GM12878 (cell line): ENCODE measurements around the gene KLF15. TPM values are rescaled to one million over a fixed set of nuclear protein-coding genes. Genes with fewer than 3 reads are reported as not detected.

Source experiments
- CBFB ChIP-seq: IDR thresholded peaks from 2 replicates; pipeline ENCODE4 v1.6.1; 2016; ENCODE audit warnings: antibody characterized with exemption, low read depth
- CHD2 ChIP-seq: IDR thresholded peaks from 2 replicates; pipeline ENCODE4 v1.6.1; 2011; ENCODE audit warnings: low read depth, low read length, improper control_type of control experiment, borderline replicate concordance
- CREB1 ChIP-seq: IDR thresholded peaks from 2 replicates; pipeline ENCODE4 v1.6.1; 2012; ENCODE audit warnings: low read depth, mild to moderate bottlenecking, inconsistent platforms
- HDAC6 ChIP-seq: fragments of 200-600 bp; sonication (generic); IDR thresholded peaks from one replicate; pipeline ENCODE4 v1.8.0; 2017; ENCODE audit warnings: antibody characterized with exemption; ENCODE audit not compliant: unreplicated experiment
- IRF4 ChIP-seq: IDR thresholded peaks from 2 replicates; pipeline ENCODE4 v1.6.1; 2011; ENCODE audit warnings: low read depth, low read length
- KAT2A ChIP-seq: conservative IDR thresholded peaks from 2 replicates; pipeline ENCODE4 v1.6.1; 2011; ENCODE audit warnings: low read depth, low read length; ENCODE audit not compliant: control insufficient read depth
- MTA2 ChIP-seq: fragments of 450-650 bp; IDR thresholded peaks from 2 replicates; pipeline ENCODE4 v1.6.1; 2016; ENCODE audit warnings: low read depth, mild to moderate bottlenecking, moderate library complexity
- NFXL1 ChIP-seq: fragments of 450-650 bp; IDR thresholded peaks from 2 replicates; pipeline ENCODE4 v1.6.1; 2017; ENCODE audit warnings: antibody characterized with exemption, mild to moderate bottlenecking, borderline replicate concordance
- NR2C1 ChIP-seq: fragments of 450-650 bp; IDR thresholded peaks from 2 replicates; pipeline ENCODE4 v1.6.1; 2017; ENCODE audit warnings: antibody characterized with exemption, mild to moderate bottlenecking, moderate library complexity
- RFX5 ChIP-seq: IDR thresholded peaks from 2 replicates; pipeline ENCODE4 v1.6.1; 2011; ENCODE audit warnings: low read depth, low read length, improper control_type of control experiment
- SIX5 ChIP-seq: IDR thresholded peaks from 2 replicates; pipeline ENCODE4 v1.6.1; 2011; ENCODE audit warnings: mild to moderate bottlenecking, low read depth, low read length, moderate library complexity; ENCODE audit not compliant: severe bottlenecking
- SMAD5 ChIP-seq: IDR thresholded peaks from 2 replicates; pipeline ENCODE4 v1.6.1; 2016; ENCODE audit warnings: antibody characterized with exemption, low read depth
- SUZ12 ChIP-seq: fragments of 200-600 bp; sonication (generic); IDR thresholded peaks from one replicate; pipeline ENCODE4 v1.6.1; 2018; ENCODE audit warnings: antibody characterized with exemption, mild to moderate bottlenecking; ENCODE audit not compliant: unreplicated experiment
- TCF3 ChIP-seq: IDR thresholded peaks from 2 replicates; pipeline ENCODE4 v1.6.1; 2012; ENCODE audit warnings: low read depth, mild to moderate bottlenecking, low read length, borderline replicate concordance; ENCODE audit not compliant: insufficient read depth
- polyA plus RNA-seq, 11 experiments: library from polyadenylated mRNA; depleted of rRNA in 4 of 11; unstranded in 6 of 11; stranded (reverse) in 5 of 11; fragments of >200 nt; fragmentation: Nextera tagmentation in 4 of 11; fragmentation: Illumina TruSeq in 1 of 11; extraction: Ambion mirVana in 4 of 11; extraction: Trizol in 1 of 11; gene quantifications; 1 replicate in 1 of 11; 2 replicates in 10 of 11; pipeline versions ENCODE4 v1.2.1 to v1.2.3, GENCODE V29; 2011 to 2016; ENCODE audit warnings: inconsistent platforms in 2 of 11, missing spikeins in 2 of 11, low read depth in 1 of 11
- total RNA-seq, 4 experiments: library from RNA; depleted of rRNA in 3 of 4; stranded (reverse); fragments of >200 nt in 3 of 4; fragmentation: Illumina TruSeq in 1 of 4; extraction: Trizol in 1 of 4; gene quantifications; 2 replicates each; pipeline versions ENCODE4 v1.2.1 to v1.2.3, GENCODE V29; 2013 to 2021
- TF ChIP-seq, protein P1 (sequence below): fragments of 450-650 bp; formaldehyde crosslinking; IDR thresholded peaks from 2 replicates; pipeline ENCODE4 v1.4.0; 2020; ENCODE audit warnings: mild to moderate bottlenecking, moderate library complexity
- TF ChIP-seq, protein P2 (sequence below): IDR thresholded peaks from 2 replicates; pipeline ENCODE4 v1.6.1; 2012; ENCODE audit warnings: low read depth, low read length, improper control_type of control experiment
- TF ChIP-seq, protein P3 (sequence below): fragments of 450-650 bp; conservative IDR thresholded peaks from 2 replicates; pipeline ENCODE4 v1.6.1; 2017; ENCODE audit warnings: mild to moderate bottlenecking, moderate library complexity
- TF ChIP-seq, protein P4 (sequence below): fragments of 450-650 bp; IDR thresholded peaks from 2 replicates; pipeline ENCODE4 v1.6.1; 2014; ENCODE audit warnings: mild to moderate bottlenecking
- TF ChIP-seq, protein P5 (sequence below): fragments of 150-350 bp; IDR thresholded peaks from 2 replicates; pipeline ENCODE4 v1.6.1; 2014; ENCODE audit warnings: mild to moderate bottlenecking, low read depth, low read length

KLF15 gene
- total and polyA plus RNA-seq, 10 of the 15 experiments (the other 5 are each of a cell fraction or from before 2014, with no cell fraction given), result 0.15 TPM; not detected in 9

DNA sequence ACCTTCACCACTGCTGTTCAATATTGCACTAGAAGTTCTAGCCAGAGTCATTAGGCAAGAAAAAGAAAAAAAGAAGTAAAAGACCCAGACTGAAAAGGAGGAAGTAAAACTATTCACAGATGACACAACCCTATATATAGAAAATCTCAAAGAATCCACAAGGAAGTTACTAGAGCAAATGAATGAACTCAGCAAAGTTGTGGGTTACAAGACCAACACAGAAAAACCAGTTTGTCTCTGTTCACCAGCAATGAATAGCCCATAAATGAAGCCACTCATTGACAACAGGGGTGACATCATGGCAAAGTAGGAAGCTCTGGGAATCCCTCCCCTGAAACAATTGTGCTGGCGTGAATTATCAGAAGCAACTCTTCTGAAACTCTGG is 42.1 kb upstream of the KLF15 start (continued):
- TF ChIP-seq, protein P1, sequence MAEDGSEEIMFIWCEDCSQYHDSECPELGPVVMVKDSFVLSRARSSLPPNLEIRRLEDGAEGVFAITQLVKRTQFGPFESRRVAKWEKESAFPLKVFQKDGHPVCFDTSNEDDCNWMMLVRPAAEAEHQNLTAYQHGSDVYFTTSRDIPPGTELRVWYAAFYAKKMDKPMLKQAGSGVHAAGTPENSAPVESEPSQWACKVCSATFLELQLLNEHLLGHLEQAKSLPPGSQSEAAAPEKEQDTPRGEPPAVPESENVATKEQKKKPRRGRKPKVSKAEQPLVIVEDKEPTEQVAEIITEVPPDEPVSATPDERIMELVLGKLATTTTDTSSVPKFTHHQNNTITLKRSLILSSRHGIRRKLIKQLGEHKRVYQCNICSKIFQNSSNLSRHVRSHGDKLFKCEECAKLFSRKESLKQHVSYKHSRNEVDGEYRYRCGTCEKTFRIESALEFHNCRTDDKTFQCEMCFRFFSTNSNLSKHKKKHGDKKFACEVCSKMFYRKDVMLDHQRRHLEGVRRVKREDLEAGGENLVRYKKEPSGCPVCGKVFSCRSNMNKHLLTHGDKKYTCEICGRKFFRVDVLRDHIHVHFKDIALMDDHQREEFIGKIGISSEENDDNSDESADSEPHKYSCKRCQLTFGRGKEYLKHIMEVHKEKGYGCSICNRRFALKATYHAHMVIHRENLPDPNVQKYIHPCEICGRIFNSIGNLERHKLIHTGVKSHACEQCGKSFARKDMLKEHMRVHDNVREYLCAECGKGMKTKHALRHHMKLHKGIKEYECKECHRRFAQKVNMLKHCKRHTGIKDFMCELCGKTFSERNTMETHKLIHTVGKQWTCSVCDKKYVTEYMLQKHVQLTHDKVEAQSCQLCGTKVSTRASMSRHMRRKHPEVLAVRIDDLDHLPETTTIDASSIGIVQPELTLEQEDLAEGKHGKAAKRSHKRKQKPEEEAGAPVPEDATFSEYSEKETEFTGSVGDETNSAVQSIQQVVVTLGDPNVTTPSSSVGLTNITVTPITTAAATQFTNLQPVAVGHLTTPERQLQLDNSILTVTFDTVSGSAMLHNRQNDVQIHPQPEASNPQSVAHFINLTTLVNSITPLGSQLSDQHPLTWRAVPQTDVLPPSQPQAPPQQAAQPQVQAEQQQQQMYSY (CRISPR knock-in tag), result no peak
- TF ChIP-seq KAT2A (no peak), CHD2 (no peak), HDAC6 (no peak), NFXL1 (no peak), TCF3 (no peak), CREB1 (0 out of 2 replicates have a peak, but pooled peaks have one; percentile 28), SIX5 (no peak), NR2C1 (no peak), MTA2 (peak; percentile 35; the same call in 1 of the 2 replicates), CBFB (no peak), RFX5 (no peak), SUZ12 (no peak), SMAD5 (no peak), IRF4 (no peak)
- TF ChIP-seq, protein P2, sequence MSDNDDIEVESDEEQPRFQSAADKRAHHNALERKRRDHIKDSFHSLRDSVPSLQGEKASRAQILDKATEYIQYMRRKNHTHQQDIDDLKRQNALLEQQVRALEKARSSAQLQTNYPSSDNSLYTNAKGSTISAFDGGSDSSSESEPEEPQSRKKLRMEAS, result no peak
- TF ChIP-seq, protein P3, sequence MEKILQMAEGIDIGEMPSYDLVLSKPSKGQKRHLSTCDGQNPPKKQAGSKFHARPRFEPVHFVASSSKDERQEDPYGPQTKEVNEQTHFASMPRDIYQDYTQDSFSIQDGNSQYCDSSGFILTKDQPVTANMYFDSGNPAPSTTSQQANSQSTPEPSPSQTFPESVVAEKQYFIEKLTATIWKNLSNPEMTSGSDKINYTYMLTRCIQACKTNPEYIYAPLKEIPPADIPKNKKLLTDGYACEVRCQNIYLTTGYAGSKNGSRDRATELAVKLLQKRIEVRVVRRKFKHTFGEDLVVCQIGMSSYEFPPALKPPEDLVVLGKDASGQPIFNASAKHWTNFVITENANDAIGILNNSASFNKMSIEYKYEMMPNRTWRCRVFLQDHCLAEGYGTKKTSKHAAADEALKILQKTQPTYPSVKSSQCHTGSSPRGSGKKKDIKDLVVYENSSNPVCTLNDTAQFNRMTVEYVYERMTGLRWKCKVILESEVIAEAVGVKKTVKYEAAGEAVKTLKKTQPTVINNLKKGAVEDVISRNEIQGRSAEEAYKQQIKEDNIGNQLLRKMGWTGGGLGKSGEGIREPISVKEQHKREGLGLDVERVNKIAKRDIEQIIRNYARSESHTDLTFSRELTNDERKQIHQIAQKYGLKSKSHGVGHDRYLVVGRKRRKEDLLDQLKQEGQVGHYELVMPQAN, result no peak
- TF ChIP-seq, protein P4, sequence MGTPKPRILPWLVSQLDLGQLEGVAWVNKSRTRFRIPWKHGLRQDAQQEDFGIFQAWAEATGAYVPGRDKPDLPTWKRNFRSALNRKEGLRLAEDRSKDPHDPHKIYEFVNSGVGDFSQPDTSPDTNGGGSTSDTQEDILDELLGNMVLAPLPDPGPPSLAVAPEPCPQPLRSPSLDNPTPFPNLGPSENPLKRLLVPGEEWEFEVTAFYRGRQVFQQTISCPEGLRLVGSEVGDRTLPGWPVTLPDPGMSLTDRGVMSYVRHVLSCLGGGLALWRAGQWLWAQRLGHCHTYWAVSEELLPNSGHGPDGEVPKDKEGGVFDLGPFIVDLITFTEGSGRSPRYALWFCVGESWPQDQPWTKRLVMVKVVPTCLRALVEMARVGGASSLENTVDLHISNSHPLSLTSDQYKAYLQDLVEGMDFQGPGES, result no peak
- TF ChIP-seq, protein P5, sequence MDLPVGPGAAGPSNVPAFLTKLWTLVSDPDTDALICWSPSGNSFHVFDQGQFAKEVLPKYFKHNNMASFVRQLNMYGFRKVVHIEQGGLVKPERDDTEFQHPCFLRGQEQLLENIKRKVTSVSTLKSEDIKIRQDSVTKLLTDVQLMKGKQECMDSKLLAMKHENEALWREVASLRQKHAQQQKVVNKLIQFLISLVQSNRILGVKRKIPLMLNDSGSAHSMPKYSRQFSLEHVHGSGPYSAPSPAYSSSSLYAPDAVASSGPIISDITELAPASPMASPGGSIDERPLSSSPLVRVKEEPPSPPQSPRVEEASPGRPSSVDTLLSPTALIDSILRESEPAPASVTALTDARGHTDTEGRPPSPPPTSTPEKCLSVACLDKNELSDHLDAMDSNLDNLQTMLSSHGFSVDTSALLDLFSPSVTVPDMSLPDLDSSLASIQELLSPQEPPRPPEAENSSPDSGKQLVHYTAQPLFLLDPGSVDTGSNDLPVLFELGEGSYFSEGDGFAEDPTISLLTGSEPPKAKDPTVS, result no peak
